Mesendoderm (in vitro differentiated cells): ENCODE data around the gene ADISSP. TPM values are rescaled to one million over a fixed set of nuclear protein-coding genes. Genes with fewer than 3 reads are reported as not detected.

Source experiments
- DNase-seq: peaks from one replicate; pipeline ENCODE4 v3.0.0; 2013
- H2AK5ac ChIP-seq: 2 replicates; pipeline ENCODE4 v1.6.1; 2013; ENCODE audit warnings: low read length, inconsistent platforms
- H2BK120ac ChIP-seq: 2 replicates; pipeline ENCODE4 v1.6.1; 2013; ENCODE audit warnings: low read depth, mild to moderate bottlenecking, low read length, moderate library complexity, mixed read lengths
- H2BK15ac ChIP-seq: replicated peaks from 2 replicates; pipeline ENCODE4 v1.6.1; 2013; ENCODE audit warnings: low read depth, mild to moderate bottlenecking, moderate library complexity
- H2BK5ac ChIP-seq: 2 replicates; pipeline ENCODE4 v1.6.1; 2013; ENCODE audit warnings: low read length, inconsistent platforms
- H3K18ac ChIP-seq: 2 replicates; pipeline ENCODE4 v1.6.1; 2013; ENCODE audit warnings: mild to moderate bottlenecking, low read length, mixed read lengths
- H3K23ac ChIP-seq: one replicate; pipeline ENCODE4 v1.6.1; 2013; ENCODE audit warnings: low read length
- H3K27ac ChIP-seq: 2 replicates; pipeline ENCODE4 v1.5.1; 2013; ENCODE audit warnings: low read depth, mild to moderate bottlenecking, inconsistent platforms, low read length, moderate library complexity
- H3K27me3 ChIP-seq: 2 replicates; pipeline ENCODE4 v1.6.1; 2013; ENCODE audit warnings: low read length, control low read depth, mild to moderate bottlenecking, inconsistent platforms; ENCODE audit not compliant: insufficient read depth, poor library complexity
- H3K36me3 ChIP-seq: 2 replicates; pipeline ENCODE4 v1.6.1; 2013; ENCODE audit warnings: low read length, inconsistent platforms; ENCODE audit not compliant: control insufficient read depth, insufficient read depth
- H3K4ac ChIP-seq: one replicate; pipeline ENCODE4 v1.6.1; 2013; ENCODE audit warnings: low read depth, mild to moderate bottlenecking, low read length, moderate library complexity
- H3K4me1 ChIP-seq: 2 replicates; pipeline ENCODE4 v1.6.1; 2013; ENCODE audit warnings: low read depth, low read length, inconsistent platforms; ENCODE audit not compliant: control insufficient read depth
- H3K4me2 ChIP-seq: 2 replicates; pipeline ENCODE4 v1.6.1; 2013; ENCODE audit warnings: low read length
- H3K4me3 ChIP-seq: 2 replicates; pipeline ENCODE4 v1.5.1; 2013; ENCODE audit warnings: mild to moderate bottlenecking, low read length
- H3K56ac ChIP-seq: one replicate; pipeline ENCODE4 v1.6.1; 2013; ENCODE audit warnings: low read length
- H3K79me1 ChIP-seq: 2 replicates; pipeline ENCODE4 v1.6.1; 2013; ENCODE audit warnings: low read length, inconsistent platforms
- H3K79me2 ChIP-seq: 2 replicates; pipeline ENCODE4 v1.6.1; 2013; ENCODE audit warnings: mild to moderate bottlenecking, low read length; ENCODE audit not compliant: control insufficient read depth, insufficient read depth
- H3K9ac ChIP-seq: 2 replicates; pipeline ENCODE4 v1.6.1; 2013; ENCODE audit warnings: low read length, inconsistent platforms
- H4K5ac ChIP-seq: one replicate; pipeline ENCODE4 v1.6.1; 2013; ENCODE audit warnings: low read length
- H4K8ac ChIP-seq: one replicate; pipeline ENCODE4 v1.6.1; 2013; ENCODE audit warnings: low read depth, mild to moderate bottlenecking, control low read depth, low read length, moderate library complexity
- WGBS: extraction: QIAGEN DNeasy Blood & Tissue Kit; methylation state at CpG from one replicate; pipeline ENCODE4 v1.1.7; 2013; ENCODE audit warnings: low lambda C conversion rate, missing lambda C conversion rate; ENCODE audit not compliant: insufficient coverage; ENCODE audit errors: extremely low coverage; 5-methylcytosine and 5-hydroxymethylcytosine counted together
- polyA plus RNA-seq, 2 experiments: library from polyadenylated mRNA; stranded (reverse); fragments of 200-250 nt; gene quantifications; one replicate each; pipeline ENCODE4 v1.2.3, GENCODE V29; 2013

Gene ADISSP
- polyA plus RNA-seq (2013, experiment 1 of 2) = 73.8 TPM
- 74.7 TPM for polyA plus RNA-seq (2013, experiment 2 of 2)

DNA sequence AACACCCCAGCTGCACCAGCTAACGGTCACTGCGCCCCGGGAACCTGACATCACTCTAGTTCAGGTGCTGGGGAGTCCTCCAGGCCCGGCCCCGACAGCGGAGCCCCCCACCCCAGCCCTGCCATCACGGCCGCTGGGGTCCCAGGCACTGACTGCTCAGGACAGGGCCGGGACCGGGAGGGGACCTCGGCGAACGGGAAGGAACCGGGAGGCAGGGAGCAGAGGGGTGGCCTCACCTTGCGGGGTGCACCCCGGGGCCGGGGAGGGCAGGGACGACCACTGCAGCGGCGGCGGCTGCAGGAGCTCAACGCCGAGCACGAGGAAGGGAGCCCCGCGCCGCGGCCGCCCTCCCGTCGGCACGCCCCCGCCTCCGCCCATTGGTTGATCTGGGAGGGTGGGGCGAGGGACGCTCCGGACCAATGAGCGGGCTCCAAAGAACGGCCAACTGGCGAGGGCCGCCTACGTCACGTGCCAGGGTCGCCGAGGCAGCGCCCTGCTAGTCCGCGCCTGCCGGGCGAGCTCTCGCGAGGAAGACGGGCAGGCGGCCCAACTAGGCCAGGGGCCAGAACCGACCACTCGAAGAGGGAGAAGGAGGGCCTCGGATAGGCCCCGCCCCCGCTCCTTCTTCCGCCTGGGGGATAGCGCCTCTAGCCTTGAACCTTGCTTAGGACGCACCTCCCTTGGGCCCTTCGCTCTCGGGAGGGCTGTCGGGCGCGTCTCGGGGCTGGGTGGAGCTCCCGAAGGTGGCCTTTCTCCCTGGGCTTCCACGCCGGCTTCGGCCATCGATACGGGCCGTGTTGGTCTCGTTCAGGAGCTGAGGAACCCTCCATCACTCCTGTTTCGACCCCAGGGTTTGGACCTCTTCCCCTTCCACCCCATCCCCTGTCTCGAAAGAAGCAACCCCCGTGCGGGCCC is at the start of gene ADISSP:
Gene ADISSP (minus strand): TSS at position 327 of the 915 bp plus-strand sequence. CDS start 7,653 bp downstream, outside the sequence.
- no peak within 1 kb of the TSS for H3K23ac ChIP-seq
- no peak within 1 kb of the TSS for H3K18ac ChIP-seq
- H4K5ac ChIP-seq = no peak within 1 kb of the TSS
- H3K4me1 ChIP-seq = peaks cover 5% of the 10 kb centered on the region
- H3K36me3 ChIP-seq = no peaks in the 10 kb centered on the region
- H3K27ac ChIP-seq = no peak within 1 kb of the TSS
- no peak within 1 kb of the TSS for H4K8ac ChIP-seq
- H3K56ac ChIP-seq = peak within 1 kb of the TSS; percentile 99
- no peak within 1 kb of the TSS for H2AK5ac ChIP-seq
- H3K79me1 ChIP-seq = peaks cover 10% of the 10 kb centered on the region
- no peaks in the 10 kb centered on the region for H3K79me2 ChIP-seq
- peak within 1 kb of the TSS; percentile 95 for H3K9ac ChIP-seq
- H2BK15ac ChIP-seq = no peak within 1 kb of the TSS
- H3K27me3 ChIP-seq = no peaks in the 10 kb centered on the region
- peak; percentile 99 for DNase-seq
- no peak within 1 kb of the TSS for H2BK5ac ChIP-seq
- no peak within 1 kb of the TSS for H2BK120ac ChIP-seq
- H3K4ac ChIP-seq = no peak within 1 kb of the TSS
- H3K4me2 ChIP-seq = peak within 1 kb of the TSS; percentile 100
- peak within 1 kb of the TSS; percentile 83 for H3K4me3 ChIP-seq
- WGBS = no CpG with 5 or more reads among the region's 80 CpGs

DNA sequence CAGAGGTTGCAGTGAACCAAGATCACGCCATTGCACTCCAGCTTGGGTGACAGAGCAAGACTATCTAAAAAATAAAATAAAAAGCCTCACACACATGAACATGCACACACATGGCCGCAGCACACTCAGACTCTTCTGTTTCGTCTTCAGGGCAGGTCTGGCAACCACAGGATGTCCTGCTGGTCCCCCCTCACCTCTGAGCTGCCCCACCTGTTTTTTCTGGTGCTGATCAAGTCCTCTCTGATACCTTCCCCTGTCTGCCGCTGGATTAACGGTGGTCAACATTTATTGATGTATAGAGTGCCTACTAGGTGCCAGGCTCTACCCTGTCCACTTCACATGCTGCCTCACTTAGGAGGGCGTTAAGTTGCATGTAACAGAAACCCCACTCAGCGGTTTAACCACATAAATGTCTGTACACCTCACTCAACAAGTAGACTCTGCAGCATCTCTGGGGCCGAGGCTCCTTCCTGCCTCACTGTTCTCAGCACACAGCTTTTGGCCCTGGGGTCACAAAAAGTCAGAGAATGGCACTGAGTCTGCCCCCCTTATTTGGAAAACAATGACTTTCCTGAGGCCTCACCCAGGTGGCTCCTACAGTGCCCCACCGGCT is 48.3 kb upstream of the ADISSP start:
- WGBS = no CpG with 5 or more reads among the region's 9 CpGs
- H4K8ac ChIP-seq = no peak overlapping the region
- no peak for DNase-seq
- H3K79me2 ChIP-seq = no peaks in the 10 kb centered on the region
- H3K4me2 ChIP-seq = no peak overlapping the region
- no peak overlapping the region for H3K56ac ChIP-seq
- no peaks in the 10 kb centered on the region for H3K4me1 ChIP-seq
- no peak overlapping the region for H3K9ac ChIP-seq
- no peaks in the 10 kb centered on the region for H3K79me1 ChIP-seq
- no peaks in the 10 kb centered on the region for H3K27me3 ChIP-seq
- H3K27ac ChIP-seq = no peak overlapping the region
- H3K36me3 ChIP-seq = no peaks in the 10 kb centered on the region
- H2BK15ac ChIP-seq = no peak overlapping the region
- no peak overlapping the region for H3K23ac ChIP-seq
- no peak overlapping the region for H3K4ac ChIP-seq
- no peak overlapping the region for H2AK5ac ChIP-seq
- H2BK120ac ChIP-seq = no peak overlapping the region
- H4K5ac ChIP-seq = no peak overlapping the region
- H3K4me3 ChIP-seq = no peak overlapping the region
- H3K18ac ChIP-seq = no peak overlapping the region
- H2BK5ac ChIP-seq = no peak overlapping the region

DNA sequence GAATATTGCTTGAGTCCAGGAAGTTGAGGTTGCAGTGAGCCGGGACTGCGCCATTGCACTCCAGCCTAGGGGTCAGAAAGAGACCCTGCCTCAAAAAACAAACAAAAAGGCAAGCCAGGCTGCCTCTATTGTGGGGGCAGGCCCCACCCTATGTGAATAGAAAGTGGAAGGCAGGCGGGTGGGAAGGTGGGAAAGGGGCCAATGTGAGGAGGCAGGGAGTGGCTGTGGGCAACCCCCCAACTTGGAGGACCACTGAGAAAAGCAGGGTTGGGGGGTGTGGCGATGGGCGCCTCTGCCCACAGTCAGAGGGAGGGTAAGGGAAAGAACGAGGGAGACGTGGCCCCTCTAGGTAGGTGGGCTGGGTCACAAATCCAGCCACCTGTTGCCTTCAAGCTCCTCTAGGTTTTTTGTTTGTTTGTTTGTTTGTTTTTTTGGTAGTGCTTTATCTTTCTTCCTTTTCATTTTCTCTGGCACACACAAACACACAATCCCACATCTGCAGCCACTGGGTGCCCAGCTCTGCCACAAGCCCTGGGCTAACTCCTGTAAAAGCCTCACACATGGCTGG is 47.5 kb upstream of the ADISSP start:
- Histone ChIP-seq H2BK120ac (no peak overlapping the region), H4K8ac (no peak overlapping the region), H3K56ac (no peak overlapping the region), H3K27me3 (no peaks in the 10 kb centered on the region), H3K4me1 (no peaks in the 10 kb centered on the region), H3K18ac (no peak overlapping the region), H4K5ac (no peak overlapping the region), H2BK15ac (no peak overlapping the region), H3K4me3 (no peak overlapping the region), H2BK5ac (no peak overlapping the region), H3K36me3 (no peaks in the 10 kb centered on the region), H3K79me2 (no peaks in the 10 kb centered on the region), H3K4ac (no peak overlapping the region), H2AK5ac (no peak overlapping the region), H3K9ac (no peak overlapping the region), H3K4me2 (no peak overlapping the region), H3K23ac (no peak overlapping the region), H3K79me1 (no peaks in the 10 kb centered on the region), H3K27ac (no peak overlapping the region)
- DNase-seq = no peak
- WGBS = no CpG with 5 or more reads among the region's 7 CpGs

DNA sequence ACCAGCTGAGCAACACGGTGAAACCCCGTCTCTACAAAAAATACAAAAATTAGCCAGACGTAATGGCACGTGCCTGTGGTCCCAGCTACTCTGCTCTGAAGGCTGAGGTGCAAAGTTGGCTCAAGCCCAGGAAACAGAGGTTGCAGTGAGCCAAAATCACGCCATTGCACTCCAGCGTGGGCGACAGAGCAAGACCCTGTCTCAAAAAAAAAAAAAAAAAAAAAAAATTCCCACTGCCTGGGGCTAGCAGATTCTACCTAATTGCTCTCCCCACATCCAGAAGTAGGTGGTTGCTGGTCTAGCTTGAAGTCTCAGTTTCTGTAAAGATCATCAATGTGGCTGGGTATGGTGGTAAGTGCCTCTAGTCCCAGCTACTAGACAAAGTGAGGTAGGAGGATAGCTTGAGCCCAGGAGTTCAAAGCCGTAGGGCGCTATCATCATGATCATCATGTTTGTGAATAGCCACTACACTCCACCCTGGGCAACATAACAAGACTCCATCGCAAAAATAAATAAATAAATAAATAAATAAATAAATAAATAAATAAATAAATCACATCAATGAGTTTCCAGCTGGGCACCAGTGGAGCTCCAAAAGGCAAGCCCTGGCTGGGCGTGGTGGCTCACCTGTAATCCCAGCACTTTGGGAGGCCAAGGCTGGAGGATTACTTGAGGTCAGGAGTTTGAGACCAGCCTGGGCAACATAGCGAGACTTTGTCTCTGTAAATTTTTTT is 46.5 kb upstream of the ADISSP start:
- Histone ChIP-seq H3K79me1 (no peaks in the 10 kb centered on the region), H3K23ac (no peak overlapping the region), H3K36me3 (no peaks in the 10 kb centered on the region), H2AK5ac (no peak overlapping the region), H3K4me1 (no peaks in the 10 kb centered on the region), H3K79me2 (no peaks in the 10 kb centered on the region), H3K9ac (no peak overlapping the region), H2BK15ac (no peak overlapping the region), H3K18ac (no peak overlapping the region), H2BK5ac (no peak overlapping the region), H2BK120ac (no peak overlapping the region), H4K5ac (no peak overlapping the region), H3K4ac (no peak overlapping the region), H3K27me3 (no peaks in the 10 kb centered on the region), H3K56ac (no peak overlapping the region), H3K4me2 (no peak overlapping the region), H3K27ac (no peak overlapping the region), H4K8ac (no peak overlapping the region), H3K4me3 (no peak overlapping the region)
- WGBS = no CpG with 5 or more reads among the region's 12 CpGs
- no peak for DNase-seq

DNA sequence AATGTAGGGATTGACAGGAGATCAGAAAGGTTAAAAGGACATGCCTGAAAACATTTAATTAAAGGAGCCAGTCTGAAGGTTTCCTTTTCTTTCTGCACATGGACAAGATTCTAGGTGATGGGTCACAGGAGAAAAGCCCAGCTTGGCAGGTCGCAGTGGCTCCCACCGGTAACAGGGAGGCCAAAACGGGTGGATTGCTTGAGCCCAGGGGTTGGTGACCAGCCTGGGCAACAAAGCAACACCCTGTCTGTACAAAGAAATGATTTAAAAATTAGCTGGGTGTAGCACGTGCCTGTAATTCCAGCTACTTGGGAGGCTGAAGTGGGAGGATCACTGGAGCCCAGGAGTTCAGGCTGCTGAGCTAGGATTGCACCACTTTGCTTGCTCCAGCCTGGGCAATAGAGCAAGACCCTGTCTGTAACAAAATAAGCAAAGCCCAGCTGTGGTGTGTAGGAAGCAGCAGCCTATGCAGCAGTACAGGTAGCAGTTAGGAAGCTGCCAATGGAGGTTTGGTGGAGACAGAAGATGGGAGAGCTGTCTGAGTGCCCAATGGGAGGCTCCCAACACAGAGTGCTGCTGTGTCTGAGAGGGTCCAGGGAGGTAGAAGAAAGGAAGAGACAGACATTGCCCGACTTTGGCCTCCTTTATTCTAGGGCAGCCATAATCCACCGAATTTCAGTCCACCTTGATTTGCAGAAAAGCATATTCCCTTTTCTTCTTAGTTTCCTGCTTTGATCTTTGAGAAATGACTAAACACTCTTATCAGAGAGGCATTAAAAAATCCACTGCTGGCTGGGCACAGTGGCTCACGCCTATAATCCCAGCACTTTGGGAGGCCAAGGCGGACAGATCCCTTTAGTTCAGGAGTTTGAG is 45.7 kb upstream of the ADISSP start:
- WGBS = no CpG with 5 or more reads among the region's 8 CpGs
- no peaks in the 10 kb centered on the region for H3K79me2 ChIP-seq

More for the DNA sequence above, 45.7 kb upstream of the ADISSP start:
- Histone ChIP-seq H2BK15ac (no peak overlapping the region), H3K4ac (no peak overlapping the region), H4K5ac (no peak overlapping the region), H4K8ac (no peak overlapping the region), H3K56ac (no peak overlapping the region), H2BK120ac (no peak overlapping the region), H3K4me2 (no peak overlapping the region), H2BK5ac (no peak overlapping the region), H3K79me1 (no peaks in the 10 kb centered on the region), H3K36me3 (no peaks in the 10 kb centered on the region), H3K4me3 (no peak overlapping the region), H3K18ac (no peak overlapping the region), H2AK5ac (no peak overlapping the region), H3K4me1 (no peaks in the 10 kb centered on the region), H3K27me3 (no peaks in the 10 kb centered on the region), H3K27ac (no peak overlapping the region), H3K23ac (no peak overlapping the region), H3K9ac (no peak overlapping the region)
- DNase-seq = no peak
